Common myeloid progenitor, CD34-positive (primary cell): ENCODE data around the gene SPATA16.

Experiments
- CTCF ChIA-PET: fragments of 350-600 bp; sonication (Branson Sonifier 250); formaldehyde crosslinking; loops from one replicate; lab custom pipeline; 2021; ENCODE audit warnings: antibody characterized with exemption; lab: Charles Lee
- POLR2A ChIA-PET: fragments of 350-600 bp; sonication (Branson Sonifier 250); formaldehyde crosslinking; loops from one replicate; lab custom pipeline; 2021; ENCODE audit warnings: antibody characterized with exemption; lab: Charles Lee
- DNase-seq, 3 donors: peaks; one replicate each; pipeline versions ENCODE4 v3.0.0 to v3.0.0-alpha.2; 2013
- H3K27ac ChIP-seq, 2 experiments: 1 replicate in 1 of 2; 2 replicates in 1 of 2; pipeline ENCODE4 v1.7.0; 2013; ENCODE audit warnings: inconsistent platforms in 2 of 2, low read length in 2 of 2, mild to moderate bottlenecking in 2 of 2, low read depth in 1 of 2, moderate library complexity in 1 of 2; ENCODE audit not compliant: severe bottlenecking in 2 of 2, insufficient read depth in 1 of 2, poor library complexity in 1 of 2
- H3K27me3 ChIP-seq, 5 experiments: replicated peaks in 2 of 5; 1 replicate in 3 of 5; 2 replicates in 2 of 5; pipeline versions ENCODE4 v1.6.1 to v1.7.0; 2013; ENCODE audit warnings: low read length in 4 of 5, mild to moderate bottlenecking in 2 of 5, moderate library complexity in 2 of 5, inconsistent platforms in 1 of 5; ENCODE audit not compliant: insufficient read depth in 5 of 5, control insufficient read depth in 4 of 5
- H3K36me3 ChIP-seq, 4 experiments: 1 replicate in 2 of 4; 2 replicates in 2 of 4; pipeline versions ENCODE4 v1.6.1 to v1.7.0; 2013; ENCODE audit warnings: low read length in 3 of 4, control low read depth in 1 of 4, mild to moderate bottlenecking in 1 of 4; ENCODE audit not compliant: control insufficient read depth in 4 of 4, insufficient read depth in 4 of 4
- H3K4me1 ChIP-seq, 4 experiments: 1 replicate in 3 of 4; 2 replicates in 1 of 4; pipeline versions ENCODE4 v1.6.1 to v1.7.1; 2013; ENCODE audit warnings: low read length in 3 of 4, mild to moderate bottlenecking in 3 of 4, control low read depth in 1 of 4, inconsistent platforms in 1 of 4, moderate library complexity in 1 of 4; ENCODE audit not compliant: control insufficient read depth in 4 of 4, insufficient read depth in 4 of 4; ENCODE audit errors: control extremely low read depth in 1 of 4
- H3K4me3 ChIP-seq, 7 experiments: 1 replicate in 4 of 7; 2 replicates in 3 of 7; pipeline versions ENCODE4 v1.5.1 to v1.7.0; 2013; ENCODE audit warnings: mild to moderate bottlenecking in 7 of 7, low read length in 6 of 7, moderate library complexity in 6 of 7, inconsistent platforms in 2 of 7, low read depth in 2 of 7, control low read depth in 1 of 7; ENCODE audit not compliant: insufficient read depth in 4 of 7, control insufficient read depth in 1 of 7; ENCODE audit errors: extremely low read depth in 1 of 7
- H3K9me3 ChIP-seq, 5 experiments: 1 replicate in 4 of 5; 2 replicates in 1 of 5; pipeline versions ENCODE4 v1.6.1 to v1.7.1; 2013; ENCODE audit warnings: low read length in 4 of 5, mild to moderate bottlenecking in 2 of 5, inconsistent platforms in 1 of 5, low read depth in 1 of 5, moderate library complexity in 1 of 5; ENCODE audit not compliant: control insufficient read depth in 4 of 5, insufficient read depth in 2 of 5; ENCODE audit errors: control extremely low read depth in 1 of 5
- WGBS: methylation state at CpG from one replicate; pipeline ENCODE4 v1.1.5; 2013; ENCODE audit not compliant: insufficient coverage; 5-methylcytosine and 5-hydroxymethylcytosine counted together

SPATA16 gene

GRCh38 chr3:172982736-172983364 is 158.2 kb downstream of the SPATA16 start:
- no peak overlapping the region for H3K4me3 ChIP-seq
- 92% methylated on average over 3 of the region's 3 CpGs for WGBS
- no peaks in the 10 kb centered on the region for H3K27me3 ChIP-seq
- H3K27ac ChIP-seq = no peak overlapping the region
- peak in 2 of 3 donors; percentile 4 to 9 for DNase-seq
- no peaks in the 10 kb centered on the region for H3K9me3 ChIP-seq
- CTCF ChIA-PET = interaction anchor here (1.6 kb wide), 1 partner anchor 9 kb away, joined by 3 read pairs; no protein-coding TSS in a partner anchor
- no peaks in the 10 kb centered on the region for H3K36me3 ChIP-seq
- POLR2A ChIA-PET = no interaction called here
- H3K4me1 ChIP-seq = no peaks in the 10 kb centered on the region

DNA sequence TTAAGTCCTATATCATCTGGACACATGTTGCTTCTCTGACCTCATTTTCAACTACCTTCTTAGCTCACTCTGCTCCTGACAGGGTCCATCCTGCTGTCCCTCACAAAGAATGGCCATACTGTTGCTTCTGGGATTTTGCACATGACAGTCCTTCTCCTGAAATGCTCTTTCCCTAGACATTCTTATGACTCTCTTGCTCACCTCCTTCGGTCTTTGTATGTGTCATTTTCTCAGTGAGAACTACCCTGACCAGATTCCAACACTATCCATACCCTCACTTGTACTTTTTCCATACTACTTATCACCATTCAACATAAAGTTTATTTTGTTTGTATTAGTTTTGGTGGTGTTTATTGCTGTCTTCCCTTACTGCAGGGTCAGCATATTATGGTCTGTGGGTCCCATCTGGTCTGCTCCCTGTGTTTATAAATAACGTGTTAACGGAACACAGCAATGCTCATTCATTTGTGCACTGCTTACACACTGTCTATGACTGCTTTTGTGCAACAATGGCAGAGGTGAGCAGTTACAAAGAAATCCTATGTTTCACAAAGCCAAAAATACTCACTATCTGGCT is 159.5 kb downstream of the SPATA16 start:
- ChIA-PET CTCF (interaction anchor here (0.8 to 1.6 kb wide), 3 partner anchors 9 to 1022 kb away, joined by 3 read pairs; no protein-coding TSS in a partner anchor), POLR2A (no interaction called here)
- no peak overlapping the region for H3K4me3 ChIP-seq
- no peaks in the 10 kb centered on the region for H3K9me3 ChIP-seq
- H3K36me3 ChIP-seq = no peaks in the 10 kb centered on the region
- no peak overlapping the region for H3K27ac ChIP-seq
- H3K27me3 ChIP-seq = no peaks in the 10 kb centered on the region
- WGBS = 100% methylated on average over 3 of the region's 3 CpGs
- H3K4me1 ChIP-seq = no peaks in the 10 kb centered on the region
- DNase-seq = no peak

DNA sequence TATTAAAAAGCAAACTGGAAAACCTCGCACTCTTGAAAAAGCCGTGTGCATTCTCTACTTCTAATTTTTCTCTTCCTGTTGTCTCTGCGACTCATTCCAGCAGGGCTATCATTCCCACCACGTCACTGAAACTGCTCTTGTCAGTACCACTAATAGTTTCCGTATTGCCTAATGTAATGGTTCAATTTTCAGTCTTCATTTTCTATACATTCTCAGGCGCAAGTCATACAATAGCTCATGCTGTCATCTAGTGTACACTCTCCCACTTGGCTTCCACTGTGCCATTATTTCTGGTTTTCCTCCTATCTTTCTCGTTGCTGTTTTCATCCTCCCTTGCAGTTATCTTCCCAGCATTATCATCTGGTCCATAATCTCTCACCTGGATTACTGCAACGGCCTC is 160.2 kb downstream of the SPATA16 start:
- 96% methylated on average over 8 of the region's 8 CpGs for WGBS
- POLR2A ChIA-PET = no interaction called here
- no peak for DNase-seq

GRCh38 chr3:172977696-172978095 is 163.3 kb downstream of the SPATA16 start:
- POLR2A ChIA-PET = no interaction called here
- no CpG with 5 or more reads among the region's 1 CpG for WGBS
- H3K4me3 ChIP-seq = no peak overlapping the region
- H3K36me3 ChIP-seq = no peaks in the 10 kb centered on the region
- no peak overlapping the region for H3K27ac ChIP-seq
- H3K27me3 ChIP-seq = no peaks in the 10 kb centered on the region
- H3K4me1 ChIP-seq = no peaks in the 10 kb centered on the region
- DNase-seq = no peak
- no peaks in the 10 kb centered on the region for H3K9me3 ChIP-seq
- CTCF ChIA-PET = no interaction called here

More for the DNA sequence above, 160.2 kb downstream of the SPATA16 start:
- Histone ChIP-seq H3K4me3 (no peak overlapping the region), H3K4me1 (no peaks in the 10 kb centered on the region), H3K36me3 (no peaks in the 10 kb centered on the region), H3K27me3 (no peaks in the 10 kb centered on the region), H3K27ac (no peak overlapping the region), H3K9me3 (no peaks in the 10 kb centered on the region)
- CTCF ChIA-PET = interaction anchor here (0.8 to 1.0 kb wide), 2 partner anchors 9 to 1022 kb away, joined by 3 read pairs; no protein-coding TSS in a partner anchor

DNA sequence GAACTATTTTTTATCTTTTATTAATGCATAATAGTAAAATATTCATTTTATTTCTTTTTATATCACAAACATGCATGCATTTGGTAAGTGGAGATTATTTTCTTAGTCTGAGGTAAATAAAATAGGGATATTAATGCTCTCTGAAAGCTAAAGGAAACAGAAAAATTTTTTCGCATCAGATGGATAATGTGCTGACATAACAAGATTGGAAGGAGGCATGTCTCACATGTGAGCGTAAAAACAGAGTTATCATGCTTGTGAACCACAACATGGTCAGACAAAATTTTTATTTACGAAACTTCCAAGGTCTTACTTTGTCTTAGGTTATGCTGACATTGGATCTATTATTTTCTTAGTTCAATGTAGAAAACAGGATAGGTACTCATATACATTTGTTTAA is 166.1 kb downstream of the SPATA16 start:
- no peaks in the 10 kb centered on the region for H3K27me3 ChIP-seq
- DNase-seq = no peak
- no peaks in the 10 kb centered on the region for H3K4me1 ChIP-seq
- H3K36me3 ChIP-seq = no peaks in the 10 kb centered on the region
- no peak overlapping the region for H3K4me3 ChIP-seq
- CTCF ChIA-PET = interaction anchor here (0.8 kb wide), 1 partner anchor 21 kb away, joined by 3 read pairs; no protein-coding TSS in a partner anchor
- H3K9me3 ChIP-seq = no peaks in the 10 kb centered on the region
- WGBS = 95% methylated on average over 2 of the region's 3 CpGs
- POLR2A ChIA-PET = no interaction called here
- H3K27ac ChIP-seq = no peak overlapping the region

DNA sequence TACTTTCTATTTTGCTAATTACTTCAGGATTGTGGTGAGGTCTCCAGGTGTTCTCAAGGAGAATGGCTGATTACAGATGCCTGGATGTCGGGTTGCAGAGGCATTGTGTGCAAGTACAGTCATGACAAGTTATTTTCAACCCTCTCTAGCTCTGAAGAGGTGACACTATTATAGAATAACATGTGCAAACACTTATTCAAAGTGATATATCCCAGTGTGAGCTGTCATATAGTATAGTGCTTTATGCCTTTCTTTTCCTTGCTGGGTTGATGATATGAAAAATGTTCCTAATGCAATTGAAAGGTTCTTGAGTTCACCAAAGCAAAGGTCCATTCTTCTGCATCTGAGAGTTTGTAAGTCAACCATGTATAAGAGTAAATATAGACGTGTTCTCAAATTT is 167.2 kb downstream of the SPATA16 start:
- Histone ChIP-seq H3K27me3 (no peaks in the 10 kb centered on the region), H3K36me3 (no peaks in the 10 kb centered on the region), H3K27ac (no peak overlapping the region), H3K4me1 (no peaks in the 10 kb centered on the region), H3K4me3 (no peak overlapping the region), H3K9me3 (no peaks in the 10 kb centered on the region)
- ChIA-PET POLR2A (no interaction called here), CTCF (no interaction called here)
- no peak for DNase-seq
- no CpG with 5 or more reads among the region's 2 CpGs for WGBS

DNA sequence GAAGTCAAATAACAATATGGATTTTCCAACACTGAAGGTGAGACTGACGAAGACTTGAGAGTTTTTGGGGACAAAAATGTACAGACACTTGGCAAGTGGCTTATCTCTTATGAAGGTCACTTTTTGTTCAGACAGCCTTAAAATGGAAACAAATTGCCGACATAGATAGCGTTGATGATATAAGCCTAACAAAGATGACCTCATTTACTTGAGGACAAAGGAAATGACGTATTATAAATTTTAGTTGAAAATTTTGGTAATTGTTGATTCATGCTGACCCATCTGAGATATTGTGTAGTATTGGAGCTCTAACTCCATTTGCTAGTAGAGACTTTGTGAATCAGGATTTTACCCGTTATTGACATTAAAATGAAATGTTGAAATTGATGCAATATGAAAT is 168.3 kb downstream of the SPATA16 start:
- 96% methylated on average over 4 of the region's 5 CpGs for WGBS
- no peaks in the 10 kb centered on the region for H3K27me3 ChIP-seq
- ChIA-PET CTCF (interaction anchor here (1.2 kb wide), 1 partner anchor 8 kb away, joined by 3 read pairs; no protein-coding TSS in a partner anchor), POLR2A (no interaction called here)
- no peak overlapping the region for H3K27ac ChIP-seq
- no peaks in the 10 kb centered on the region for H3K9me3 ChIP-seq
- H3K4me1 ChIP-seq = no peaks in the 10 kb centered on the region
- H3K4me3 ChIP-seq = no peak overlapping the region
- no peak for DNase-seq
- no peaks in the 10 kb centered on the region for H3K36me3 ChIP-seq
